ENCODE results near the gene DIP2C. TPM values are rescaled to one million over a fixed set of nuclear protein-coding genes. Genes with fewer than 3 reads are reported as not detected.
A peak's percentile ranks its signal among the peaks of the same experiment; 100 is the strongest.

Gene DIP2C
- total RNA-seq, 1 experiment from 2014 or later, result 11.0 TPM

DNA sequence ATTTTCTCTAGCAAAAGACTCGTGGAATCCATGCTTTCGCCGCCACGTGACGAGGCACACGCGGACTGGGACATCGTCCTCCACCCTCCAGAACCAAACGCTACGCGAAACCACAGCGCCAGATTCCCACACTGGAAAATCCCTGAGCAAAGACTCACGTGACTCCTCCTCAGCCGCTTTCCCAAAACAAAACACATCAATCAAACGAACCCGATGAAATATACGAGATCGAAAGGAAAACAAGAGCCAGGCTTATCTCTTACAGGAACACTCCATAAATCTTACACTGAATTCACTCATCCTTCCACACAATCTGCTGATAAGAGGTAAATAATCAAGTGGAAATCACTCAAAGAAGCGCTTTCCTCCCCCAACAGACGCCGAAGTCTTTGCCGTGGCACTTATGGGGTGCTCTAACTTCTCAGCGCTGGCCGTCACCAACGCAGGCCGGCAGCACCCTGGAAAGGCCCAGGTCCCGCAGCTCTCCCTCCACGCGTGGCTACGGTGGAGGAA lies 23.8 kb downstream of the DIP2C start:
- DNase-seq, result peak; percentile 22
- Mint-ChIP-seq H3K36me3 (ENCODE audit: insufficient read depth, unreplicated experiment) (peaks cover 16% of the 10 kb centered on the region), H3K9me3 (ENCODE audit: low read depth, unreplicated experiment) (no peaks in the 10 kb centered on the region), H3K4me3 (ENCODE audit: low read depth, unreplicated experiment) (peak overlapping the region; percentile 72), H3K27ac (ENCODE audit: unreplicated experiment) (peak overlapping the region; percentile 60), H3K4me1 (ENCODE audit: low read depth, unreplicated experiment) (peaks cover 14% of the 10 kb centered on the region), H3K27me3 (ENCODE audit: unreplicated experiment) (no peaks in the 10 kb centered on the region)
- CTCF ChIA-PET, result no interaction called here
- TF ChIP-seq, protein P1, sequence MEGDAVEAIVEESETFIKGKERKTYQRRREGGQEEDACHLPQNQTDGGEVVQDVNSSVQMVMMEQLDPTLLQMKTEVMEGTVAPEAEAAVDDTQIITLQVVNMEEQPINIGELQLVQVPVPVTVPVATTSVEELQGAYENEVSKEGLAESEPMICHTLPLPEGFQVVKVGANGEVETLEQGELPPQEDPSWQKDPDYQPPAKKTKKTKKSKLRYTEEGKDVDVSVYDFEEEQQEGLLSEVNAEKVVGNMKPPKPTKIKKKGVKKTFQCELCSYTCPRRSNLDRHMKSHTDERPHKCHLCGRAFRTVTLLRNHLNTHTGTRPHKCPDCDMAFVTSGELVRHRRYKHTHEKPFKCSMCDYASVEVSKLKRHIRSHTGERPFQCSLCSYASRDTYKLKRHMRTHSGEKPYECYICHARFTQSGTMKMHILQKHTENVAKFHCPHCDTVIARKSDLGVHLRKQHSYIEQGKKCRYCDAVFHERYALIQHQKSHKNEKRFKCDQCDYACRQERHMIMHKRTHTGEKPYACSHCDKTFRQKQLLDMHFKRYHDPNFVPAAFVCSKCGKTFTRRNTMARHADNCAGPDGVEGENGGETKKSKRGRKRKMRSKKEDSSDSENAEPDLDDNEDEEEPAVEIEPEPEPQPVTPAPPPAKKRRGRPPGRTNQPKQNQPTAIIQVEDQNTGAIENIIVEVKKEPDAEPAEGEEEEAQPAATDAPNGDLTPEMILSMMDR (IDR thresholded peaks at IDR 0.05; ENCODE audit: unreplicated experiment), result no peak
- BruUV-seq (replicated peaks), result no TSS peak
- intact Hi-C loops (cut with micrococcal nuclease; ENCODE audit: unreplicated experiment), result no loop called here

DNA sequence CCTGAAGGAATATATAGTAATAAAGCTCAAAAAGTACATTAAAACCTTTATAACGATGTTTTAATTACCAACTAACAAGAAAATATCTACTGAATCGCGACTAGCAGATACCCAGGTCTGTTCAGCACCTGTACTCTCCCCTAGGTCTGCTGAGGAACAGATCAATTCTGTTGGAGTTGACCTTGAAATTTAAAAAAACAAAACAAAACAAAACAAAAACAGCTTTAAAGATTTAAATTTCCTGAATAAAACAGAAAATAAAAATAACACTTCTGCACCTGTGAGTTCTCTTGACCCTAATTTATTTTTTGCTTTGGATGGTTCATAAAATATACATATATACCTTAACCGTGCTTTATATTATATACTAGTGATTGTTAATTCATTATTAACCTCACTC lies 24.6 kb downstream of the DIP2C start:
- H3K4me3 Mint-ChIP-seq (ENCODE audit: low read depth, unreplicated experiment), result peak overlapping the region; percentile 72
- H3K27me3 Mint-ChIP-seq (ENCODE audit: unreplicated experiment), result no peaks in the 10 kb centered on the region
- TF ChIP-seq, protein P1 (IDR thresholded peaks at IDR 0.05; ENCODE audit: unreplicated experiment), result no peak
- H3K4me1 Mint-ChIP-seq (ENCODE audit: low read depth, unreplicated experiment), result peaks cover 14% of the 10 kb centered on the region
- no peak for DNase-seq
- H3K36me3 Mint-ChIP-seq (ENCODE audit: insufficient read depth, unreplicated experiment), result peaks cover 16% of the 10 kb centered on the region
- H3K9me3 Mint-ChIP-seq (ENCODE audit: low read depth, unreplicated experiment), result no peaks in the 10 kb centered on the region
- CTCF ChIA-PET, result no interaction called here
- no TSS peak for BruUV-seq (replicated peaks)
- H3K27ac Mint-ChIP-seq (ENCODE audit: unreplicated experiment), result no peak overlapping the region
- intact Hi-C loops (cut with micrococcal nuclease; ENCODE audit: unreplicated experiment), result no loop called here

DNA sequence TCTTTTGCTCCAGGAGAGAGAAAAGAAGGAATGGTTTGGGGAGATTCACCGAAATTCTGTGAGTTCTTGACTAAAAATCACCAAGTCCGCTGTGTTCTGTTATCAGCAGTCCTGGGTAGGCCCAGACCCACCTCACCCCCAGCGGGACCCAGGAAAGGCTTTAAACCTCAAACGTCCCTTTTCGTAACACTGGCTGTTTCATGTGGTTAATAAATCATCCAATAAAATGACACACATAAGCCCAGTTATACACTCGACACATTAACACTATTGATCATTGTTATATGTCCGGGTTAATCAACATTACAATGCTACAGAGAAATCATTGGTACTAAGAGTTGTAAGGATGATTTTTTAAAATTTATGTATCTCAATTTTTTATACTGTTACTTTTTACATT lies 25.2 kb downstream of the DIP2C start:
- intact Hi-C loops (cut with micrococcal nuclease; ENCODE audit: unreplicated experiment), result no loop called here
- no TSS peak for BruUV-seq (replicated peaks)

DNA sequence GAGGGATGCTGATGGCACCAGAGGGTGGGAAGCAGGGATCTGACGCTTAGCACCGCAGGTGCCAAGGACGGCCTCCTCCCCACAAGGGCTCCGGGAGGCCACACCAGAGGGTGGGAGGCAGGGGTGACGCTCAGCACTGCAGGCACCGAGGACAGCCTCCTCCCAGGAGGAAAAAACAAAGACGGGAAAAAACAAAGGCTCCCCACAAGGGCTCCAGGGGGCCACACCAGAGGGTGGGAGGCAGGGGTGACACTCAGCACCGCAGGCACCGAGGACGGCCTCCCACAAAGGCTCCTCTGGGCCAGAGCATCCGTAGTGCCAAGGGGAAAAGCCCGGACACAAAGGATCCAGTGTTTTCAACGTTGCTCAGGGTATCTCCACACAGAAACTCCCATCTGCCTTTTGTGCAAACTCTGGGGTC lies 25.6 kb downstream of the DIP2C start:
- Mint-ChIP-seq H3K9me3 (ENCODE audit: low read depth, unreplicated experiment) (no peaks in the 10 kb centered on the region), H3K36me3 (ENCODE audit: insufficient read depth, unreplicated experiment) (peaks cover 16% of the 10 kb centered on the region), H3K4me3 (ENCODE audit: low read depth, unreplicated experiment) (no peak overlapping the region), H3K27me3 (ENCODE audit: unreplicated experiment) (no peaks in the 10 kb centered on the region), H3K27ac (ENCODE audit: unreplicated experiment) (no peak overlapping the region), H3K4me1 (ENCODE audit: low read depth, unreplicated experiment) (peaks cover 14% of the 10 kb centered on the region)
- BruUV-seq (replicated peaks), result no TSS peak
- no peak for DNase-seq
- TF ChIP-seq, protein P1 (IDR thresholded peaks at IDR 0.05; ENCODE audit: unreplicated experiment), result no peak
- intact Hi-C loops (cut with micrococcal nuclease; ENCODE audit: unreplicated experiment), result no loop called here
- CTCF ChIA-PET, result interaction anchor here (0.6 kb wide), 1 partner anchor 280 kb away, joined by 4 read pairs; no protein-coding TSS in a partner anchor

More for the DNA sequence above, 25.2 kb downstream of the DIP2C start:
- peaks cover 16% of the 10 kb centered on the region for H3K36me3 Mint-ChIP-seq (ENCODE audit: insufficient read depth, unreplicated experiment)
- no peak overlapping the region for H3K27ac Mint-ChIP-seq (ENCODE audit: unreplicated experiment)
- no peaks in the 10 kb centered on the region for H3K27me3 Mint-ChIP-seq (ENCODE audit: unreplicated experiment)
- DNase-seq, result peak; percentile 39
- TF ChIP-seq, protein P1 (IDR thresholded peaks at IDR 0.05; ENCODE audit: unreplicated experiment), result no peak
- CTCF ChIA-PET, result no interaction called here
- no peaks in the 10 kb centered on the region for H3K9me3 Mint-ChIP-seq (ENCODE audit: low read depth, unreplicated experiment)
- no peak overlapping the region for H3K4me3 Mint-ChIP-seq (ENCODE audit: low read depth, unreplicated experiment)
- H3K4me1 Mint-ChIP-seq (ENCODE audit: low read depth, unreplicated experiment), result peaks cover 14% of the 10 kb centered on the region

Data from Calu3 (cell line).